AG10803 (cell line): Measurements from ENCODE around the gene SPN.
"Not testable (repeated sequence)": the region's sequence is repeated elsewhere in the genome, so short reads cannot be mapped to it uniquely, and the experiment has no call there.

Experiments
- DNase-seq: peaks from one replicate; pipeline ENCODE4 v3.0.0; 2010; ENCODE audit warnings: low read depth
- H3K4me3 ChIP-seq: 2 replicates; pipeline ENCODE4 v1.5.1; 2011; ENCODE audit warnings: mild to moderate bottlenecking, low read length, control low read depth
- CTCF ChIP-seq: conservative IDR thresholded peaks from 2 replicates; pipeline ENCODE4 v1.5.1; 2011; ENCODE audit warnings: mild to moderate bottlenecking, low read length, control low read depth, inconsistent platforms

Gene SPN

GRCh38 chr16:29662000-29662728 lies 883 bp upstream of the SPN start:
- TF ChIP-seq CTCF, result no peak
- no peak overlapping the region for H3K4me3 ChIP-seq
- DNase-seq, result no peak

- H3K4me3 ChIP-seq, result no peak overlapping the region
- TF ChIP-seq CTCF, result no peak
- DNase-seq, result no peak
These were observed 375 bp upstream of the SPN start for GRCh38 chr16:29662729-29663015.

GRCh38 chr16:29663807-29664090 lies 702 bp downstream of the SPN start:
- DNase-seq, result no peak
- H3K4me3 ChIP-seq, result no peak overlapping the region
- no peak for TF ChIP-seq CTCF

- no peak for TF ChIP-seq CTCF
- H3K4me3 ChIP-seq, result no peak overlapping the region
- DNase-seq, result no peak
These were observed 1.3 kb downstream of the SPN start for GRCh38 chr16:29664091-29664921.

GRCh38 chr16:29665294-29666077 lies 2.4 kb downstream of the SPN start:
- H3K4me3 ChIP-seq, result no peak overlapping the region

GRCh38 chr16:29667322-29667610 lies 4.2 kb downstream of the SPN start:
- H3K4me3 ChIP-seq, DNase-seq: not testable (repeated sequence)

More at GRCh38 chr16:29665294-29666077, 2.4 kb downstream of the SPN start:
- TF ChIP-seq CTCF, result no peak
- no peak for DNase-seq

GRCh38 chr16:29667755-29668154 lies 4.7 kb downstream of the SPN start:
- H3K4me3 ChIP-seq, result no peak overlapping the region
- no peak for TF ChIP-seq CTCF
- no peak for DNase-seq
